ENCODE results near the gene GSDME.

The GSDME gene

DNA sequence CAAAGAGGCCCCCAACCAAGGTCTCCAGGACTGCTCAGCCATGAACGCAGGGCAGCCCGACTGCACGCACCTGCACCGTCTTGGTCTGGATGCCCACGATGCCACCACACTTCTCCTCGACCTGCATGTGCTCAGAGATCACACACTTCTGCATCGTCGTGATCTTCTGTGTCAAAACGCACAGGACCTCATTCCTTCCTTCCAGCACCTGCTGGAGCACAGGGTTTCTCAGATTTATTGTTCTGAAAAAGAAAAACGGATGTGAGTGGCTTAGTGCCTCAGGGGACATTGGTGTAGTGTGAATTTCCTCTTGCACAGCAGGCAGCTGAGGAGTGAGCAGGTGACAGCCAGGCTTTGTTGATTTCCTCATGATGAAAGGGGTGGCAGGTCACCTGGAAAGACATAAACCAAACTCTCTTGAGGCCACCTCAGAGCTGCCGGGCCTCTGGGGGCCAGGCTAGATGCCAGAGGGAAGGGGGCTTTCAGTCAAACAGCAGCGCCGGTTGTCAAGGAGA lies 38.2 kb downstream of the GSDME start:
- TF ChIP-seq, protein P1, sequence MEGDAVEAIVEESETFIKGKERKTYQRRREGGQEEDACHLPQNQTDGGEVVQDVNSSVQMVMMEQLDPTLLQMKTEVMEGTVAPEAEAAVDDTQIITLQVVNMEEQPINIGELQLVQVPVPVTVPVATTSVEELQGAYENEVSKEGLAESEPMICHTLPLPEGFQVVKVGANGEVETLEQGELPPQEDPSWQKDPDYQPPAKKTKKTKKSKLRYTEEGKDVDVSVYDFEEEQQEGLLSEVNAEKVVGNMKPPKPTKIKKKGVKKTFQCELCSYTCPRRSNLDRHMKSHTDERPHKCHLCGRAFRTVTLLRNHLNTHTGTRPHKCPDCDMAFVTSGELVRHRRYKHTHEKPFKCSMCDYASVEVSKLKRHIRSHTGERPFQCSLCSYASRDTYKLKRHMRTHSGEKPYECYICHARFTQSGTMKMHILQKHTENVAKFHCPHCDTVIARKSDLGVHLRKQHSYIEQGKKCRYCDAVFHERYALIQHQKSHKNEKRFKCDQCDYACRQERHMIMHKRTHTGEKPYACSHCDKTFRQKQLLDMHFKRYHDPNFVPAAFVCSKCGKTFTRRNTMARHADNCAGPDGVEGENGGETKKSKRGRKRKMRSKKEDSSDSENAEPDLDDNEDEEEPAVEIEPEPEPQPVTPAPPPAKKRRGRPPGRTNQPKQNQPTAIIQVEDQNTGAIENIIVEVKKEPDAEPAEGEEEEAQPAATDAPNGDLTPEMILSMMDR (IDR thresholded peaks at IDR 0.05; ENCODE audit: low read depth, low read length): no peak
- no peaks in the 10 kb centered on the region for H3K9me3 ChIP-seq
- no peaks in the 10 kb centered on the region for H3K27me3 ChIP-seq
- no peak for DNase-seq
- H3K36me3 ChIP-seq: no peaks in the 10 kb centered on the region
- no peaks in the 10 kb centered on the region for H3K4me1 ChIP-seq
- no peak overlapping the region for H3K4me3 ChIP-seq (ENCODE audit: low read depth, low read length)

- DNase-seq: no peak
- TF ChIP-seq, protein P1 (IDR thresholded peaks at IDR 0.05; ENCODE audit: low read depth, low read length): no peak
- no peaks in the 10 kb centered on the region for H3K9me3 ChIP-seq
- no peaks in the 10 kb centered on the region for H3K36me3 ChIP-seq
- no peaks in the 10 kb centered on the region for H3K27me3 ChIP-seq
- H3K4me3 ChIP-seq (ENCODE audit: low read depth, low read length): no peak overlapping the region
- H3K4me1 ChIP-seq: no peaks in the 10 kb centered on the region
These were observed 38.8 kb downstream of the GSDME start for GRCh38 chr7:24718431-24718831.

DNA sequence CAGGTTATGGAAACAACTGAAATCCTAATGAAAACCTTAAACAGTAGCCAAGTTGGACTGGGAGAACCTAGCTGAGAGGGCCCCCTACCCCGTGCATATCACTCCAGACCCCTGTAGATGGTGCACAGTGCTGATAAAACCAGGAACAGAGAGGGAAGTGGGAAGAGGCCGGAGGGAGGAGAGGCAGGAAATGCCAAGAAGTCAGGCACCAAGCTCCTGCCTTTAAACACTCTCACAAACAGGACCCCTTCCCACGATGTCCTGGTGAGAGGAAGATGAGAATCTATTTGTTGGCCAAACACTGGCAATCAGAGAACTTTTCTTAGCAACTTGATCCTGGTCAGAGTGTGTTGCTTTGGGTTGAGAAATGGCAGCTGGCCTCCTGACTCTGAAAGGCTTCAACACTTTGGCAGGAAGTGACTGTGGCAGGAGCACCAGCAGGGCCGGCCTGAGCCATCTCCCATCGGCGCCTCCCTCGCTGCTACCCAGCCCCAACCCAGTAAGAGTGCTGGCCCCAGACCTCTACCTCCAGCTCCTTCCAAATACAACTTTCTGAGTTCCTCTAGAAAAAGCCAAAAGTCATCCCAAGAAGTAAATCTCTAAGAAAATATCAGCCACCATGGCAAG lies 39.5 kb downstream of the GSDME start:
- H3K4me1 ChIP-seq: no peaks in the 10 kb centered on the region
- no peaks in the 10 kb centered on the region for H3K27me3 ChIP-seq
- TF ChIP-seq, protein P1 (IDR thresholded peaks at IDR 0.05; ENCODE audit: low read depth, low read length): no peak
- no peaks in the 10 kb centered on the region for H3K9me3 ChIP-seq
- no peak overlapping the region for H3K4me3 ChIP-seq (ENCODE audit: low read depth, low read length)
- H3K36me3 ChIP-seq: no peaks in the 10 kb centered on the region
- no peak for DNase-seq

DNA sequence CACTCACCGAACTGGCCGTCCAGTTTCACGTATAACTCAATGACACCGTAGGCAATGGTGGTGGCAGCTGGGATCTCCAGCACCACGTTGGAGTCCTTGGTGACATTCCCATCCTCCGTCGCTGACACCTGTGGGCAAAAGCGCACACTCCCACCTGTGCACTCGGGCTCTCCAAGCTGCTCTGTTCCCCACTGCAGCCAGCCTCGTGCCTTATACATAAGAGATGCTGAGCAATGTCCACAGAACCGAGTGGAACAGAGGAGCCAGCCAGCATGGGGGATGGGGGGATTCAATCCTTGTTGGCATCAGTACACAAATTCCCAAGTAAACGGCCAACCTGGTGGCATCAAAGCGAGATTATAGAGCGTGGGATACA lies 40.0 kb downstream of the GSDME start:
- Histone ChIP-seq H3K36me3 (no peaks in the 10 kb centered on the region), H3K4me3 (ENCODE audit: low read depth, low read length) (no peak overlapping the region), H3K27me3 (no peaks in the 10 kb centered on the region), H3K9me3 (no peaks in the 10 kb centered on the region), H3K4me1 (no peaks in the 10 kb centered on the region)
- TF ChIP-seq, protein P1 (IDR thresholded peaks at IDR 0.05; ENCODE audit: low read depth, low read length): no peak
- no peak for DNase-seq

GRCh38 chr7:24716480-24717246 lies 40.6 kb downstream of the GSDME start:
- Histone ChIP-seq H3K4me3 (ENCODE audit: low read depth, low read length) (no peak overlapping the region), H3K27me3 (no peaks in the 10 kb centered on the region), H3K9me3 (no peaks in the 10 kb centered on the region), H3K36me3 (no peaks in the 10 kb centered on the region), H3K4me1 (no peaks in the 10 kb centered on the region)
- DNase-seq: no peak
- TF ChIP-seq, protein P1 (IDR thresholded peaks at IDR 0.05; ENCODE audit: low read depth, low read length): no peak
